Inflammatory macrophage treated with lipopolysaccharide for 4 hours (primary cell): Measurements from ENCODE around the gene SELENOS.

Experiments used
- DNase-seq: peaks from one replicate; pipeline ENCODE4 v3.0.0-alpha.2; 2020

Gene SELENOS

GRCh38 chr15:101276501-101277037, 716 bp downstream of the SELENOS start:
- DNase-seq, result peak; percentile 52

- DNase-seq, result no peak
Observed at GRCh38 chr15:101275018-101275417, 2.3 kb downstream of the SELENOS start.

DNA sequence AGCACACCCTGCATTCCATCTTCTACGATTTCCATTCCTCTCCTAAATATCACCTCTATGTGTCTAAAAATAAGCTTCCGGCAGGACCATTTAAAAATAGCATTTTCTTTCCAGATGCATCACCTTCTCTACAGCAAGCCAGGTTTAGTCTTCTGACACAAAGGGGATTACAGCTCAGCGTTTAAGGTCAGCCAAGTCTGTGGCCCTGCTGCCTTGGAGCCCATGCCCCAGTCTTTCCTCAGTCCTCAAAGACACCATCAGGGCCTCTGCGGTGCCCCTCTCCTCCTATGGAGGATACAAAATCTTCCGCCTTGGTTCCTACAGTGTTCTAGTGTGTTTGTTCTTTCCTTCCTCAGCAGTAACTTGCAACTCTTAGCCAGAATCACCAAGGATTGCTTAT, 3.8 kb downstream of the SELENOS start:
- no peak for DNase-seq

DNA sequence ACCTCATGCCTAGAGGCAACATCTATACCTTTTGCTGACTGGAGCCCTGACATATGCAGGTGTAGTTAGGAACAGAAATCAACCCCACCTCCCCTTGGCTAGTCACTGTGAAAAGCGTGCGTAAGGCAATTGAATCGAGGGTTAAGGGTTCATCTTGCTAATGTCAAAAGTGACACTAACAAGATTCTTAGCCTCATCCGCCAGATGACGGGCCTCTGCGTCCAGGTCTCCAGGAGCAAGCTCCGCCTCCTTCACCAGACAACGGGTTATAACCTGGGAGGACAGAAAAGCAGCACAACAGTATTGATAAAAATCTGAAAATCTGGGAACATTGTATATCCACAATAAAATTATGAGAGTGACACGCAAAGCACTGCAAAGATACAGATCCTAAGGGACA, 4.7 kb downstream of the SELENOS start:
- DNase-seq, result no peak

DNA sequence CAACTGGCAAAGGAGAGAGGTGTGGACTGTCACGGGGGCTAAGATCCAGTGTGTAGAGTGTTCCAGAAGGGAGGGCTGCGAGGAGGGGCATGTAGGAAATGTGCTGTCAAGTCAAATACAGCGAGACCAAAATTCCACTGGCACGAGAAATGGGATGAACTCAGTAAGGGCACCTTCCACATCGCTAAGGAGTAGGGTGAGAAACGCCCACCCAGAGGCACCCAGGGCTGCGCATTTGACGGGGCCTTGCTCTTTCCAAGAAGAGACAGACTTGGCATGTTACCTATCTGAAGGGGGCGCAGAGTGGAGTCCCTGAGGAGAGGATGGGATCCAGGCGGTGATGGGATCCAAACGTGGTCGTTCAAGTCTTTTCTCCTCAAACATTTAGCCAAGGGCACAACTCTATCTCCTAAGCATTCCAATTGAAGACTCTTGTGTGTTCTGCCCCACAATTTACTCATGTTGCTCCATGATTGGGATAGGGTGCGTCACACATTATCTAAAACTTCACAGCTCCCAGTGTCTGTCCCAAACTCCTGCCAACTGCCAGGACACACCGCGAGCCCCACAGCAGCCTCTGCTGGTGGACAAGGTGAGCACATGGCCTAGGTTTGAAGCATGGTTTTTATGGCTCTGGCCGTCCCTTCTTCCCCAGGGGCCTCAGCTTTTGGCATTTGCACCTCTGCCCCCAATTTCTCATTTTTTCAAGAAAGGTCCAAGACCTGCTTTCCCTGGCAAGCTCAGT, 7.6 kb downstream of the SELENOS start:
- no peak for DNase-seq

DNA sequence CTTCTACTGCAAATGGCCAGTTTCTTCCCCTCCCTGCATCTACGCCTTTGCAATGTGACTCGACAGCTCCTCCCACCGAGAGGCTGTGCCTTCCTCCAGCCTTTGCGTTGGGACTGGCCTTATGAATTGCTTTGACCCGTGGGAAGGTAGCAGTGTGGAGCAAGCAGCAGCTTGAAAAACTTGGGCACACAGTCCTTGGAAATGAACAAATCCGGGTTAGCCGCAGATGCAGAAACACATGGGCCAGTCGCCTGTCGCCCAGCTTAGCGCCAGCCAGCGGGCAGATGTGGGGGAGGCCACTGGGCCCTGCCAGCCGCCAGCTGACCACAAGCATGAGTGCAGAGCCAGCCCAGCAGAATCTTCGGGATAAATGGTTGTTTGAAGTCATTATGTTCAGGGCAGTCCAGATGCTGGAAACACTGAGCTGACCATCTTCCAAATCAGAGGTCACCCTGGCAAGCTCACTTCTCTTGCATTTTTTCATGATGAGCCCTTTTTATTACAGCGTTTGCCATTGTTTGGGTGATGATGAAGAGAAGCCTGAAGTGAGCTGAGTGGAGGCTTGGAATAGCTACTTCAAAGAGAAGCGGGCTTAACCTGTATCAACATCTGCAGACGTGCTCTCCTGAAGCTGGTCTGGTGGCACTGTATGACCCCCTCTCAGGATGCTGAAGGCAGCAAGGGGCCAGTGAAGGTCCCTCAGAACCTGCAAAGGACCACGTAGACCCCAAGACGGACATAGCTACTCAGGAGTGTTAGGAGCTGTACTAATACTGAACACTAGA, 9.8 kb downstream of the SELENOS start:
- DNase-seq, result no peak

GRCh38 chr15:101266787-101267186, 10.5 kb downstream of the SELENOS start:
- DNase-seq, result no peak

- no peak for DNase-seq
Observed at GRCh38 chr15:101266034-101266433, 11.3 kb downstream of the SELENOS start.

GRCh38 chr15:101264911-101265641, 12.2 kb downstream of the SELENOS start:
- no peak for DNase-seq

DNA sequence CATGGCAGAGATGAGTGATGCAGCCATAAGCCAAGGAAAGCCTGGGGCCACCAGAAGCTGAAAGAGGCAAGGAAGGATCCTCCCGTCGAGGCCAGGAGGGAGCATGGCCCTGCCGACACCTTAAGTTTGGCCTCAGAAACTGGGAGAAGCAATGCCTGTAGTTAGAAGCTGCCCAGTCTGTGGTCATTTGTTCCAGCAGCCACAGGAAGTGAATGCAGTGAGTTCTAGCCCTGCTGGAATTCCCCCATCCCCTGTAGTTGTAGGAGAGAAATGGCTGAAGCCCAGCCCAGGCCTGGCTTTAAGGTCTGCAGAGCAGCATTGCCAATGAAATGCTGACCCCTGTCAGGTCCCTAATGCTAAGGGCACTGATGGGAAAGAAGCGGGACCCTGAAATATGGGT, 13.3 kb downstream of the SELENOS start:
- DNase-seq, result no peak

DNA sequence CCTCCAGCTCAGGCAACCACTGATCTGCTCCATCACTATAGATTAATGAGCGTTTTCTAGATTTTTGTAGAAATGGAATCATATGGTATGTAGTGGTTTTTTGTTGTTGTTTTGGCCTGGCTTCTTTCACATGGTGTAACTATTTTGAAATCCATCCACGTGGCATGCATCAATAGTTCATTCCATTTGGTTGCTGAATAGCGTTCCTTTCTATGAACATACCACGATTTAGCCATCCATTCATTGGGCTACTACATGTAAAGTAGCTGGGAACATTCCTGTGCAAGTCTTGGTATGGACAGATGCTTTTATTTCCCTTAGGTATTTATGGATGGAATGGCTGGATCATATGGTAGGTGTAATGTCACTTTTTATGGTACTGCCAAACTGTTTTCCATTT, 14.7 kb downstream of the SELENOS start:
- DNase-seq, result no peak

DNA sequence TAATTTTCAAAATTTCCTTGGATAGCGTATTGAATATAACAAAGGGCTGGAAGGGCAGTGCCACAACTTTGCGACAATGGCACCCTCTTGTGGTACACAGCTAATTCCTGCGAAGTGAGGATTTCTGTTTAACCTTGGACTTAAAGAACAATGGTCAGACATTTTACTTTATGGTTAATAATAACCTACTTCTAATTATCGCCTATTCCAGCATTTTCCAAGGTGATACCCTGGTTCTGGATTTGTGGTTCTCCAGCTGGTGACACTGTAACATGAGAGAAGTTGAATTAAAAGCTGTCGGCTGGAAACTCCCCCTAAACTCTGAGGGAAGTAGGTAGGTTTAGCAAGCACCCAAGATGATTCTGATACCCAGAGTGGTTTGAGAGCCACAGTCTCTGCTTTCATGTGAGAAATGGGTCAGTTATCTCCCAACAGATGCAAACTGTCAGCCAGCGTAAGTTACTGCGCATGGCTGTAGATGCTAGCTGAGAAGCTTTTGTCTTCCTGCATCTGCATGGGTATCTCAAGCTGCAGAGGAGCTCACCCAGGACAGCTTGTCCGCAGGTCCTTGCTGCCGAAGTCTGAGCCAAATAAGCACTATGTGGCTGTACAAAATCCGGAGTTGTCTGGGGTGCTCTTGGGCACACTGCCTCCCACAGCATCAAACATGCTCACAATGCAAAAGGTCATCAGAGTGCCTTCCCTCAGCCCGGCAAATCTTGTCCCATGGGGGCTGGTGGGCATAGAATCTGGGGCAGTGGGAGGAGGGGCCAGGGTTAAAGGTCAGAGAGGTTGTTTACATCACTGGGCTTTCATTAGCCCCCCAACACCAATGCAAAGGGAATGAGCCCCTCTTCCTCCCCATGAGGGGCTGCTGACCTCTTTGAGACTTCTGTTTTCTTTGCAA, 18.8 kb downstream of the SELENOS start:
- DNase-seq, result peak; percentile 68

- peak; percentile 17 for DNase-seq
Observed at GRCh38 chr15:101256757-101257156, 20.5 kb downstream of the SELENOS start.

GRCh38 chr15:101255615-101256241, 21.6 kb downstream of the SELENOS start:
- DNase-seq, result no peak

- peak; percentile 21 for DNase-seq
Observed at GRCh38 chr15:101255051-101255395, 22.3 kb downstream of the SELENOS start.

GRCh38 chr15:101254157-101255050, 22.9 kb downstream of the SELENOS start:
- no peak for DNase-seq

DNA sequence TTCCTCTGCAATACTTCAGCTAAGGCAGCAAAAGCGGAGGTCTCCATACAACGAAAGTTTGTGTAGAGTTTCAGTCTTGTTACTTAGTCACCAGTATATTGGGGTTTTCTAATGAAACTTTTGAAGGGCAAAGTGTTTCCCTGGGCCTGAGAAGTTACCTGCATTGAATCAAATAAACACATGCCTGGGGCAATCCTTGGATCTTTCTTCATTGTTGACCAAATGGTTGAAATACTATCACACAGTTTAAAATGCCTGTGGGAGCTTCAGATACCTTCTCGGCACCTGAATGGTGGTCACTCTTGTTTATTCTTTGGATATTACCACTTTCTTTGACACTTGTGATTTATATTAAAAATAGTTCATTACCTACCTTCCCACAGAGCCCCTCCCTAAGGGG, 24.4 kb downstream of the SELENOS start:
- DNase-seq, result no peak

- DNase-seq, result peak; percentile 96
Observed at GRCh38 chr15:101251830-101252820, 25.2 kb downstream of the SELENOS start, which contains the start of gene CHSY1. Gene CHSY1 (minus strand): TSS chr15:101252048. CDS start chr15:101251456, 592 bp downstream.
